ENCODE data around the gene BARHL1. TPM values are rescaled to one million over a fixed set of nuclear protein-coding genes. Genes with fewer than 3 reads are reported as not detected.

Gene BARHL1
- total RNA-seq, 1 experiment from 2014 or later, result not detected

DNA sequence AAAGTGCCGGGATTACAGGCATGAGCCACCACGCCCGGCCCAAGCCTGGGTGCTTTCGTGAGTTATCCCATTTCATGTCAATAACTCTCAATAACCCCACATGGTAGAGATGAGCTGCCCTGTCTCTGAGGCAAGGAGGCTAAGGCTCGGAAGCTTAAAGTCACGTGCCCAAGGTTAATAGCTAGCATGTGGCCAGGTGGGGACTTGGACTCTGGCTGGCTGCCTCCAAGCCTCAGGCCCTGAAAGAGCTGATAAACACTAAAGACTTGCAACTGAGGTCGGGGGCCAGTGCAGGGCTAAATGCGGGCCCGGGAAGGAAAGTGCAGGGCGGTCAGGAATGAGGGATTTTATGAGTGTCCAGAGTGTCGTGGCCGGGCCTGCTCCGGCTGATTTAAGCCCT lies 30.9 kb upstream of the BARHL1 start:
- H2AFZ ChIP-seq (ENCODE audit: low read length), result no peak overlapping the region
- no peak overlapping the region for H2BK12ac ChIP-seq (ENCODE audit: insufficient read length, low read depth, low read length)
- no peak overlapping the region for H3K4me2 ChIP-seq (ENCODE audit: insufficient read depth, insufficient read length, low read length)
- no peak overlapping the region for H4K8ac ChIP-seq (replicated peaks; ENCODE audit: insufficient read length, low read depth, low read length)
- peaks cover 30 to 42% of the 10 kb centered on the region in 2 experiments for H3K4me1 Mint-ChIP-seq
- H3K79me1 ChIP-seq (ENCODE audit: insufficient read depth, low read depth, low read length, poor library complexity, severe bottlenecking), result no peaks in the 10 kb centered on the region
- H3K36me3 Mint-ChIP-seq (ENCODE audit: insufficient read depth in 1 of 3, low read depth in 3 of 3), result peaks cover 0 to 2% (median 0%) of the 10 kb centered on the region in 3 experiments; a peak in 1 of 7 replicates
- H3K27me3 ChIP-seq (ENCODE audit: insufficient read depth, low read length), result no peaks in the 10 kb centered on the region
- WGBS (ENCODE audit: extremely low coverage, insufficient read length, low lambda C conversion rate), result no CpG with 5 or more reads among the region's 13 CpGs
- no peaks in the 10 kb centered on the region; the same call in 1 of the 2 replicates for H3K4me1 ChIP-seq (ENCODE audit: insufficient read depth, low read length)
- no peak overlapping the region for H2BK15ac ChIP-seq (ENCODE audit: low read depth, low read length)
- H2BK5ac ChIP-seq (ENCODE audit: insufficient read length, low read length), result no peak overlapping the region
- H3K56ac ChIP-seq (ENCODE audit: insufficient read length, low read depth, low read length), result no peak overlapping the region
- H2AK5ac ChIP-seq (ENCODE audit: insufficient read length, low read length), result no peak overlapping the region
- H4K20me1 ChIP-seq (ENCODE audit: control insufficient read depth, insufficient read depth, insufficient read length), result no peaks in the 10 kb centered on the region
- H3K27ac ChIP-seq (ENCODE audit: insufficient read length, low read depth, low read length), result no peak overlapping the region
- no peaks in the 10 kb centered on the region for H3K9me3 ChIP-seq (ENCODE audit: control insufficient read depth, low read depth, low read length)
- no peak overlapping the region for H4K5ac ChIP-seq (ENCODE audit: insufficient read length, low read depth, low read length)
- H2BK20ac ChIP-seq (ENCODE audit: low read depth, low read length, poor library complexity, severe bottlenecking), result no peak overlapping the region
- peaks cover 2% of the 10 kb centered on the region for H3K23me2 ChIP-seq (ENCODE audit: insufficient read length, low read depth, low read length, poor library complexity, severe bottlenecking)
- TF ChIP-seq, protein P1, sequence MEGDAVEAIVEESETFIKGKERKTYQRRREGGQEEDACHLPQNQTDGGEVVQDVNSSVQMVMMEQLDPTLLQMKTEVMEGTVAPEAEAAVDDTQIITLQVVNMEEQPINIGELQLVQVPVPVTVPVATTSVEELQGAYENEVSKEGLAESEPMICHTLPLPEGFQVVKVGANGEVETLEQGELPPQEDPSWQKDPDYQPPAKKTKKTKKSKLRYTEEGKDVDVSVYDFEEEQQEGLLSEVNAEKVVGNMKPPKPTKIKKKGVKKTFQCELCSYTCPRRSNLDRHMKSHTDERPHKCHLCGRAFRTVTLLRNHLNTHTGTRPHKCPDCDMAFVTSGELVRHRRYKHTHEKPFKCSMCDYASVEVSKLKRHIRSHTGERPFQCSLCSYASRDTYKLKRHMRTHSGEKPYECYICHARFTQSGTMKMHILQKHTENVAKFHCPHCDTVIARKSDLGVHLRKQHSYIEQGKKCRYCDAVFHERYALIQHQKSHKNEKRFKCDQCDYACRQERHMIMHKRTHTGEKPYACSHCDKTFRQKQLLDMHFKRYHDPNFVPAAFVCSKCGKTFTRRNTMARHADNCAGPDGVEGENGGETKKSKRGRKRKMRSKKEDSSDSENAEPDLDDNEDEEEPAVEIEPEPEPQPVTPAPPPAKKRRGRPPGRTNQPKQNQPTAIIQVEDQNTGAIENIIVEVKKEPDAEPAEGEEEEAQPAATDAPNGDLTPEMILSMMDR (conservative IDR thresholded peaks at IDR 0.05), result no peak
- no peak overlapping the region for H3K4me3 Mint-ChIP-seq
- peaks cover 5% of the 10 kb centered on the region for H3K27me3 Mint-ChIP-seq (ENCODE audit: low read depth)
- H3K18ac ChIP-seq (ENCODE audit: insufficient read length, low read depth, low read length), result no peak overlapping the region
- no peak overlapping the region for H3K9ac ChIP-seq (ENCODE audit: extremely low read depth, insufficient read length, low read length)
- no peak overlapping the region for H3K27ac Mint-ChIP-seq
- H3K79me2 ChIP-seq (ENCODE audit: insufficient read depth, low read length), result no peaks in the 10 kb centered on the region
- no peak overlapping the region for H4K91ac ChIP-seq (ENCODE audit: insufficient read length, low read depth, low read length)
- H3T11ph ChIP-seq (ENCODE audit: low read length), result no peak overlapping the region
- no peak overlapping the region for H3K4ac ChIP-seq (ENCODE audit: low read depth, low read length)
- DNase-seq, result no peak
- H3K9me3 Mint-ChIP-seq, result no peaks in the 10 kb centered on the region
- H2BK120ac ChIP-seq (ENCODE audit: low read depth, low read length, poor library complexity, severe bottlenecking), result no peak overlapping the region
- H3K23ac ChIP-seq (ENCODE audit: insufficient read length, low read depth, low read length), result no peak overlapping the region
- no peak overlapping the region for H3K14ac ChIP-seq (ENCODE audit: insufficient read depth, low read length)
